Adipocyte (in vitro differentiated cells): ENCODE measurements around the gene ST3GAL6.
A peak's percentile ranks its signal among the peaks of the same experiment; 100 is the strongest.

Experiments
- DNase-seq: peaks from one replicate; pipeline ENCODE4 v3.0.0-alpha.2; 2015; ENCODE audit warnings: low read depth
- H3K27me3 ChIP-seq: replicated peaks from 2 replicates; pipeline ENCODE4 v1.7.0; 2013; ENCODE audit warnings: mild to moderate bottlenecking, low read length, moderate library complexity; ENCODE audit not compliant: control insufficient read depth, insufficient read depth
- H3K36me3 ChIP-seq: 2 replicates; pipeline ENCODE4 v1.7.0; 2013; ENCODE audit warnings: low read length, mild to moderate bottlenecking, moderate library complexity; ENCODE audit not compliant: control insufficient read depth, insufficient read depth, severe bottlenecking
- H3K4me1 ChIP-seq: 2 replicates; pipeline ENCODE4 v1.7.0; 2013; ENCODE audit warnings: mild to moderate bottlenecking, low read length, moderate library complexity; ENCODE audit not compliant: control insufficient read depth, insufficient read depth
- H3K4me3 ChIP-seq: 2 replicates; pipeline ENCODE4 v1.7.0; 2013; ENCODE audit warnings: mild to moderate bottlenecking, low read length, moderate library complexity
- H3K9ac ChIP-seq: 2 replicates; pipeline ENCODE4 v1.7.0; 2013; ENCODE audit warnings: mild to moderate bottlenecking, low read length, moderate library complexity
- H3K9me3 ChIP-seq: 2 replicates; pipeline ENCODE4 v1.7.0; 2013; ENCODE audit warnings: mild to moderate bottlenecking, low read length, moderate library complexity; ENCODE audit not compliant: control insufficient read depth

The ST3GAL6 gene

GRCh38 chr3:98731720-98732285 is 31.3 kb upstream of the ST3GAL6 start:
- no peaks in the 10 kb centered on the region for H3K9me3 ChIP-seq

GRCh38 chr3:98732286-98733052 is 30.7 kb upstream of the ST3GAL6 start:
- H3K4me1 ChIP-seq, result peaks cover 14% of the 10 kb centered on the region
- peak overlapping the region; percentile 90 for H3K4me3 ChIP-seq
- H3K27me3 ChIP-seq, result no peaks in the 10 kb centered on the region
- H3K36me3 ChIP-seq, result no peaks in the 10 kb centered on the region
- no peaks in the 10 kb centered on the region for H3K9me3 ChIP-seq
- DNase-seq, result peak; percentile 62
- H3K9ac ChIP-seq, result peak overlapping the region; percentile 79

More at GRCh38 chr3:98731720-98732285, 31.3 kb upstream of the ST3GAL6 start:
- Histone ChIP-seq H3K9ac (peak overlapping the region; percentile 79), H3K36me3 (no peaks in the 10 kb centered on the region), H3K27me3 (no peaks in the 10 kb centered on the region), H3K4me1 (peaks cover 14% of the 10 kb centered on the region), H3K4me3 (peak overlapping the region; percentile 90)
- DNase-seq, result no peak

- peak overlapping the region; percentile 79 for H3K9ac ChIP-seq
- H3K9me3 ChIP-seq, result no peaks in the 10 kb centered on the region
- peak; percentile 50 for DNase-seq
- peaks cover 14% of the 10 kb centered on the region for H3K4me1 ChIP-seq
- peak overlapping the region; percentile 90 for H3K4me3 ChIP-seq
- H3K36me3 ChIP-seq, result no peaks in the 10 kb centered on the region
- no peaks in the 10 kb centered on the region for H3K27me3 ChIP-seq
These were observed 29.9 kb upstream of the ST3GAL6 start for GRCh38 chr3:98733053-98733811.

GRCh38 chr3:98733812-98734281 is 29.3 kb upstream of the ST3GAL6 start:
- Histone ChIP-seq H3K27me3 (no peaks in the 10 kb centered on the region), H3K9ac (peak overlapping the region; percentile 79), H3K4me1 (peaks cover 14% of the 10 kb centered on the region), H3K9me3 (no peaks in the 10 kb centered on the region), H3K4me3 (peak overlapping the region; percentile 90), H3K36me3 (no peaks in the 10 kb centered on the region)
- DNase-seq, result peak; percentile 12

GRCh38 chr3:98734306-98734705 is 28.8 kb upstream of the ST3GAL6 start:
- Histone ChIP-seq H3K9me3 (no peaks in the 10 kb centered on the region), H3K4me3 (peak overlapping the region; percentile 90), H3K9ac (peak overlapping the region; percentile 79), H3K36me3 (no peaks in the 10 kb centered on the region), H3K4me1 (peaks cover 14% of the 10 kb centered on the region), H3K27me3 (no peaks in the 10 kb centered on the region)
- DNase-seq, result no peak

GRCh38 chr3:98734735-98735134 is 28.4 kb upstream of the ST3GAL6 start:
- H3K36me3 ChIP-seq, result no peaks in the 10 kb centered on the region
- DNase-seq, result no peak
- H3K9ac ChIP-seq, result no peak overlapping the region

GRCh38 chr3:98735296-98735695 is 27.8 kb upstream of the ST3GAL6 start:
- Histone ChIP-seq H3K4me3 (no peak overlapping the region), H3K9me3 (no peaks in the 10 kb centered on the region)
- DNase-seq, result no peak

More at GRCh38 chr3:98734735-98735134, 28.4 kb upstream of the ST3GAL6 start:
- H3K4me1 ChIP-seq, result peaks cover 14% of the 10 kb centered on the region
- no peaks in the 10 kb centered on the region for H3K27me3 ChIP-seq
- no peaks in the 10 kb centered on the region for H3K9me3 ChIP-seq
- H3K4me3 ChIP-seq, result no peak overlapping the region

GRCh38 chr3:98735761-98736269 is 27.3 kb upstream of the ST3GAL6 start:
- H3K4me3 ChIP-seq, result no peak overlapping the region
- H3K4me1 ChIP-seq, result peaks cover 7% of the 10 kb centered on the region

More at GRCh38 chr3:98735296-98735695, 27.8 kb upstream of the ST3GAL6 start:
- Histone ChIP-seq H3K27me3 (no peaks in the 10 kb centered on the region), H3K4me1 (peaks cover 11% of the 10 kb centered on the region), H3K9ac (no peak overlapping the region), H3K36me3 (no peaks in the 10 kb centered on the region)

GRCh38 chr3:98737301-98737700 is 25.8 kb upstream of the ST3GAL6 start:
- H3K4me1 ChIP-seq, result peaks cover 7% of the 10 kb centered on the region
- no peak overlapping the region for H3K9ac ChIP-seq
- H3K27me3 ChIP-seq, result no peaks in the 10 kb centered on the region
- no peaks in the 10 kb centered on the region for H3K9me3 ChIP-seq
- DNase-seq, result no peak
- H3K4me3 ChIP-seq, result no peak overlapping the region
- no peaks in the 10 kb centered on the region for H3K36me3 ChIP-seq

More at GRCh38 chr3:98735761-98736269, 27.3 kb upstream of the ST3GAL6 start:
- no peak for DNase-seq
- no peaks in the 10 kb centered on the region for H3K27me3 ChIP-seq
- no peaks in the 10 kb centered on the region for H3K36me3 ChIP-seq
- no peak overlapping the region for H3K9ac ChIP-seq
- no peaks in the 10 kb centered on the region for H3K9me3 ChIP-seq

- DNase-seq, result no peak
- no peaks in the 10 kb centered on the region for H3K9me3 ChIP-seq
- H3K27me3 ChIP-seq, result no peaks in the 10 kb centered on the region
These were observed 23.9 kb upstream of the ST3GAL6 start for GRCh38 chr3:98739266-98739665.

GRCh38 chr3:98740324-98740723 is 22.8 kb upstream of the ST3GAL6 start:
- no peaks in the 10 kb centered on the region for H3K36me3 ChIP-seq
- no peaks in the 10 kb centered on the region for H3K4me1 ChIP-seq

More at GRCh38 chr3:98739266-98739665, 23.9 kb upstream of the ST3GAL6 start:
- Histone ChIP-seq H3K9ac (no peak overlapping the region), H3K4me3 (no peak overlapping the region), H3K4me1 (no peaks in the 10 kb centered on the region), H3K36me3 (no peaks in the 10 kb centered on the region)

More at GRCh38 chr3:98740324-98740723, 22.8 kb upstream of the ST3GAL6 start:
- no peak overlapping the region for H3K9ac ChIP-seq
- no peaks in the 10 kb centered on the region for H3K27me3 ChIP-seq
- H3K4me3 ChIP-seq, result no peak overlapping the region
- DNase-seq, result no peak
- H3K9me3 ChIP-seq, result no peaks in the 10 kb centered on the region
